ENCODE results near the gene TEKTIP1. TPM values are rescaled to one million over a fixed set of nuclear protein-coding genes. Genes with fewer than 3 reads are reported as not detected.
"Not testable (repeated sequence)": the region's sequence is repeated elsewhere in the genome, so short reads cannot be mapped to it uniquely, and the experiment has no call there.

TEKTIP1 gene
- total RNA-seq, 2 experiments from 2014 or later: 8.3 to 9.4 TPM

DNA sequence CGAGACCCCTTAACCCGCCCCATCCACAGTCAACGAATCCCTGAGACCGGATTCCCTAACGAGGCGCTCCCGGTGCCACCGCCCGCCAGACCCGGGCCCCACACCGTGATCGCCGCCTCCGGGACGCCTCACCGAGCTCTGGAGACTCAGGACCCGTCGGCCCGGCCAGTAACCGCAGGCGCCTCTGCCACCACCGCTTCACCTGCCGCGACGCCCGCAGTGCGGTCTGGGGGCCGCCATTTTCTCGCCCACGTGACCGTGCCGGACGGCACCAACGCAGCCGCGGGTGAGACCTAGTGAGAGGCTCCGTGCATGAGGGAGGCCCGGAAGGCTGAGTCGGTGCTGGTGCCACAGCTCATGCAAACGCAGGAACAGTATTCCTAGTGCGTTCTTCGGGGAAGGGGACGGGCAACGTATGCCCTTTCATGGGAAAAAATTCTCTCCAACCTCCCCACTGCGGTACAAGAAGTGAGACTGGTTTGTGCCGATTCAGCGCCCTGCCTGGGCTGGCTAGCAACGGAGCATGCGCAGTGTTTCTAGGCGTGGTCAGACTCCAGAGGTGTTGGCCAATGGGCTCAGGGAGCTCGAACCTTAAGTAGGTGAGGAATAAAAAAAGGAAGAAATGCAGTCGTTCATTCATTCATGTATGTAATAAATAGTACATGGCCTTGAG lies 38.4 kb upstream of the TEKTIP1 start, which contains the start of gene DOHH:
DOHH (minus strand) TSS at position 246 of the 673 bp plus-strand sequence. CDS start 3,860 bp downstream, outside the sequence.
- CTCF ChIA-PET: interaction anchor here (0.8 to 10.1 kb wide), 5 partner anchors 15 to 196 kb away, joined by 3 to 62 read pairs (median 3); partner anchors contain the start of gene SMIM44
- POLR2A ChIA-PET: interaction anchor here (0.5 to 1.6 kb wide), 4 partner anchors 11 to 90 kb away, joined by 3 to 5 read pairs (median 3); no protein-coding TSS in a partner anchor
- DNase-seq (peak; percentile 97), ATAC-seq (peak; percentile 86)
- H3K4me3 Mint-ChIP-seq: peak within 1 kb of the TSS; percentile 78
- H3K9me3 Mint-ChIP-seq (ENCODE audit: insufficient read depth): no peaks in the 10 kb centered on the region
- no peaks in the 10 kb centered on the region for H3K27me3 Mint-ChIP-seq (ENCODE audit: low read depth)
- H3K27ac Mint-ChIP-seq: peak within 1 kb of the TSS; percentile 96
- H3K36me3 Mint-ChIP-seq (ENCODE audit: low read depth): peaks cover 18% of the 10 kb centered on the region
- peaks cover 33% of the 10 kb centered on the region for H3K4me1 Mint-ChIP-seq (ENCODE audit: low read depth)

DNA sequence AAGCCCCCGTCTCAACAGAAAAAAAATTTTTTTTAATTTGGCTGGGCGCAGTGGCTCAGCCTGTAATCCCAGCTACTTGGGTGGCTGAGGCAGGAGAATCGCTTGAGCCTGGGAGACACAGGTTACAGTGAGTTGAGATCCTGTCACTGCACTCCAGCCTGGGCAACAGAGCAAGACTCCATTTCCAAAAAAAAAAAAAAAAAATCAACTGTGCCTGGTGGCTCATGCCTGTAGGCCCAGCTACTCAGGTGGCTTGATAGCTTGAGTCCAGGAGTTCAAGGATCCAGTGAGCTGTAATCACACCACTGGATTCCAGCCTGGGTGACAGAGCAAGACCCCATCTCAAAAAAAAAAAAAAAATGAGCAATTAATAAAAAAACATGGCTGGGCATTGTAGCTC lies 37.2 kb upstream of the TEKTIP1 start:
- Mint-ChIP-seq H3K27ac (no peak overlapping the region), H3K4me3 (no peak overlapping the region), H3K4me1 (ENCODE audit: low read depth) (peaks cover 36% of the 10 kb centered on the region), H3K36me3 (ENCODE audit: low read depth) (peaks cover 15% of the 10 kb centered on the region), H3K27me3 (ENCODE audit: low read depth) (no peaks in the 10 kb centered on the region), H3K9me3 (ENCODE audit: insufficient read depth) (no peaks in the 10 kb centered on the region)
- DNase-seq: no peak
- POLR2A ChIA-PET: no interaction called here
- CTCF ChIA-PET: interaction anchor here (0.6 to 10.1 kb wide), 4 partner anchors 16 to 914 kb away, joined by 3 to 62 read pairs (median 3); partner anchors contain the start of gene SMIM44
- ATAC-seq: no peak

GRCh38 chr19:3503036-3503572 lies 35.9 kb upstream of the TEKTIP1 start:
- Mint-ChIP-seq H3K9me3 (ENCODE audit: insufficient read depth) (no peaks in the 10 kb centered on the region), H3K36me3 (ENCODE audit: low read depth) (peaks cover 17% of the 10 kb centered on the region), H3K4me1 (ENCODE audit: low read depth) (peaks cover 44% of the 10 kb centered on the region), H3K27ac (no peak overlapping the region), H3K27me3 (ENCODE audit: low read depth) (no peaks in the 10 kb centered on the region), H3K4me3 (no peak overlapping the region)
- ChIA-PET POLR2A (interaction anchor here (0.5 to 1.2 kb wide), 2 partner anchors 8 to 503 kb away, joined by 3 read pairs; no protein-coding TSS in a partner anchor), CTCF (interaction anchor here (1.3 to 10.1 kb wide), 2 partner anchors 18 to 42 kb away, joined by 3 to 62 read pairs; partner anchors contain the start of gene SMIM44)
- ATAC-seq (no peak), DNase-seq (no peak)

DNA sequence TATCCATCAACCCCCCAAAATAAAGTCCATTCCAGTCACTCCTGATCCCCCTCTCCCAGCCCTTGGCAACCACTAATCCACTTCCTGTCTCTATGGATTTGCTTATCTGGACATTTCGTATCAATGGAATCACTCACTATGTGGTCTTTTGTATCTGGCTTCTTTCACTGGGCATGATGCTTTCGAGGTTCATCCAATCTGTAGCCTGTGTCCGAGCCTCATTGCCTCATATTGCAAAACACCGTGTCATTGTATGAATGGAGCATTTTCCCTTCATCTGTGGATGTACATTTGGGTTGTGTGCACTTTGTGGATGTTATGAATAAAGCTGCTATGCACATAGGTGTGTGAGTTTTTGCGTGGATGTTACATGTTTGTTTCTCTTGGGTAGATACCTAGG lies 34.2 kb upstream of the TEKTIP1 start:
- peaks cover 53% of the 10 kb centered on the region for H3K4me1 Mint-ChIP-seq (ENCODE audit: low read depth)
- no peaks in the 10 kb centered on the region for H3K27me3 Mint-ChIP-seq (ENCODE audit: low read depth)
- H3K27ac Mint-ChIP-seq: peak overlapping the region; percentile 99
- ATAC-seq (no peak), DNase-seq (no peak)
- peaks cover 30% of the 10 kb centered on the region for H3K36me3 Mint-ChIP-seq (ENCODE audit: low read depth)
- no peaks in the 10 kb centered on the region for H3K9me3 Mint-ChIP-seq (ENCODE audit: insufficient read depth)
- CTCF ChIA-PET: interaction anchor here (10.1 kb wide), 1 partner anchor 19 kb away, joined by 62 read pairs; the partner anchor contains the start of gene SMIM44
- peak overlapping the region; percentile 82 for H3K4me3 Mint-ChIP-seq
- POLR2A ChIA-PET: interaction anchor here (0.7 to 1.1 kb wide), 2 partner anchors 128 to 554 kb away, joined by 3 read pairs; no protein-coding TSS in a partner anchor

DNA sequence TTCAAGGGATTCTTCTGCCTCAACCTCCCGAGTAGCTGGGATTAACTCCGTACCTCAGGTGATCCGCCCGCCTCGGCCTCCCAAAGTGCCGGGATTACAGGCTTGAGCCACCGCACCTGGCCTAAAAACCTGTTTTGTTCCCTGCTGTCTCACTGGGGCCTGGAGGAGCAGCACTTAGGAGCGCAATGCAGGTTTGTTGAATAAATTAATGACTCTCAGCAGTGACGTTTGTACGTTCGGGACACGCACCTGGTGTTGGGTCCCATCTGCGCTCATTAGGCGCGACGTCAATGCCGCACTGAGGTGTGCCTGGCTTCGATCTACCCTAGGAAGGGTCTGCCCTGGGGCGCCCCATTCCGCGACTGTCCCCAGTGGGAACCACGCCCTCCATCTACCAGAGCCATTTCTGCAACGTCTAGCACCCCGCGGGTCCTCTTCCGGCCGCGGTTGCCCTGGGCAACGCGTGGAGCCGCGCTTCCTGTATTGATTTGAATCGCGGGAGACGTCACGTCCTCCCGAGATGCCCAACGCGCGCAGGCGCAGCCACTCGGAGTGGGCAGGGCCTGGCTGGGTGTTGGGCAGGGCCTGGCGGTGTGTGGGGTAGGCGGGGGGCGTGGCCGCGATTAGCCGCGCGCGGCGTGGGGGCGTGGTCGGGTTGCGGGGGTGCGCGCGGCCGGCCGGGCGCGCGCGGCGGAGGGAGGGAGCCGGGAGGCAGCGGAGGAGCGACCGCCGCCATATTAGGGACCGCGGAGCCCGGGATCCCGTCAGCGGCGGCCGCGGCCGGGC lies 33.2 kb upstream of the TEKTIP1 start, which contains the start of gene FZR1:
FZR1 (plus strand) TSS at position 714 of the 786 bp plus-strand sequence. CDS start 16,679 bp downstream, outside the sequence.
- DNase-seq (peak; percentile 99), ATAC-seq (peak; percentile 88)
- CTCF ChIA-PET: interaction anchor here (10.1 kb wide), 1 partner anchor 20 kb away, joined by 62 read pairs; the partner anchor contains the start of gene SMIM44
- Mint-ChIP-seq H3K36me3 (ENCODE audit: low read depth) (peaks cover 35% of the 10 kb centered on the region), H3K4me1 (ENCODE audit: low read depth) (peaks cover 50% of the 10 kb centered on the region), H3K27me3 (ENCODE audit: low read depth) (no peaks in the 10 kb centered on the region), H3K27ac (peak within 1 kb of the TSS; percentile 99), H3K4me3 (peak within 1 kb of the TSS; percentile 95), H3K9me3 (ENCODE audit: insufficient read depth) (no peaks in the 10 kb centered on the region)
- POLR2A ChIA-PET: interaction anchor here (0.7 to 1.5 kb wide), 2 partner anchors 27 to 127 kb away, joined by 3 to 4 read pairs; no protein-coding TSS in a partner anchor

- Mint-ChIP-seq H3K27ac (peak overlapping the region; percentile 91), H3K36me3 (ENCODE audit: low read depth) (peaks cover 35% of the 10 kb centered on the region), H3K27me3 (ENCODE audit: low read depth) (no peaks in the 10 kb centered on the region), H3K4me3 (peak overlapping the region; percentile 95), H3K4me1 (ENCODE audit: low read depth) (peaks cover 45% of the 10 kb centered on the region), H3K9me3 (ENCODE audit: insufficient read depth) (no peaks in the 10 kb centered on the region)
- ChIA-PET CTCF (interaction anchor here (10.1 kb wide), 1 partner anchor 21 kb away, joined by 62 read pairs; the partner anchor contains the start of gene SMIM44), POLR2A (interaction anchor here (0.9 to 1.5 kb wide), 2 partner anchors 27 to 71 kb away, joined by 4 to 5 read pairs; no protein-coding TSS in a partner anchor)
- DNase-seq: peak; percentile 46
- ATAC-seq: peak; percentile 2
Measured at GRCh38 chr19:3506384-3507340, 32.3 kb upstream of the TEKTIP1 start.

- ChIA-PET CTCF (no interaction called here), POLR2A (interaction anchor here (1.5 kb wide), 1 partner anchor 28 kb away, joined by 4 read pairs; no protein-coding TSS in a partner anchor)
- Mint-ChIP-seq H3K27ac (peak overlapping the region; percentile 91), H3K36me3 (ENCODE audit: low read depth) (peaks cover 35% of the 10 kb centered on the region), H3K4me3 (peak overlapping the region; percentile 95), H3K9me3 (ENCODE audit: insufficient read depth) (no peaks in the 10 kb centered on the region), H3K4me1 (ENCODE audit: low read depth) (peaks cover 45% of the 10 kb centered on the region), H3K27me3 (ENCODE audit: low read depth) (no peaks in the 10 kb centered on the region)
- ATAC-seq: no peak
- peak; percentile 32 for DNase-seq
Measured at GRCh38 chr19:3507371-3508120, 31.4 kb upstream of the TEKTIP1 start.

- H3K9me3 Mint-ChIP-seq (ENCODE audit: insufficient read depth); ATAC-seq; DNase-seq; H3K27me3 Mint-ChIP-seq (ENCODE audit: low read depth); POLR2A ChIA-PET; CTCF ChIA-PET: not testable (repeated sequence)
- Mint-ChIP-seq H3K4me3 (peak overlapping the region; percentile 56), H3K4me1 (ENCODE audit: low read depth) (peaks cover 45% of the 10 kb centered on the region), H3K27ac (peak overlapping the region; percentile 25), H3K36me3 (ENCODE audit: low read depth) (peaks cover 35% of the 10 kb centered on the region)
Measured at GRCh38 chr19:3508121-3508661, 30.8 kb upstream of the TEKTIP1 start.

DNA sequence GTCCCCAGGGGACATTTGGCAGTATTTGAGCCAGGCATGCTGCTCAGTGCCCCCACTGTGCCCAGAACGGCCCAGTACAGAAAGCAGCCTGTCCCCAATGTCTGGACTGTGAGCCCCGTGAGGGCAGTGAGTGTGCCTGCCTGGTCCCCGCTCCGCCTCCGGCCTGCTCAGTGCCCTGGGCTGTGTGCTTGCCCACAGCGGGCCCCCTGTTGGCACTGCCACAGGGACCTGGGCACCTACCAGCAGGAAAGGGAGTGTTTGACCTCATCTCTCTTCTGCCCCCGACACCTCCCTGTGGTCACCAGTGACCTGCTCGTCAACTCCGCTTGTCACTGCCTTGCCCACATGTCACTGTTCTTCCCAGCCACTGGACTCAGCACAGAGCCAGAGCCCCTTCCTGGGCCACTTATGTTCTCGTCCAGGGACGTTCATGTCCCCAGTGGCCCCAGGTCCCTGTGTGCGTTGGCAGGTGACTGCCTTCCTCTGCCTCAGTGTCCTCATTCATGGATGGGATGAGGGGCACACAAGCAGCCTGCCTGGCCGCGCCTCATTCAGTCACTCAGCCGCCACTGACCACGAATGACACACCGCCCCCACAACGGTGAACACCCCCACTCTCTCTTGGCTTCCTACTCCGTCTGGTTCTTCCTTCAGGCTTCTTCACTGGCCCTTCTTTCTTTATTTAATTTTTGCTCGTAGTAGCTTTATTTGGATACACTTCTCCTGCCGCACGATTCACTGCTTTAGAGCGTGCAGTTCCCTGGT lies 30.0 kb upstream of the TEKTIP1 start:
- ChIA-PET POLR2A (no interaction called here), CTCF (no interaction called here)
- H3K9me3 Mint-ChIP-seq (ENCODE audit: insufficient read depth): no peaks in the 10 kb centered on the region
- H3K27me3 Mint-ChIP-seq (ENCODE audit: low read depth): no peaks in the 10 kb centered on the region
- H3K27ac Mint-ChIP-seq: peak overlapping the region; percentile 69
- H3K4me3 Mint-ChIP-seq: peak overlapping the region; percentile 43
- peaks cover 45% of the 10 kb centered on the region for H3K4me1 Mint-ChIP-seq (ENCODE audit: low read depth)
- DNase-seq (no peak), ATAC-seq (no peak)
- peaks cover 35% of the 10 kb centered on the region for H3K36me3 Mint-ChIP-seq (ENCODE audit: low read depth)
